ENCODE measurements around the gene VCP. TPM values are rescaled to one million over a fixed set of nuclear protein-coding genes. Genes with fewer than 3 reads are reported as not detected.
A peak's percentile ranks its signal among the peaks of the same experiment; 100 is the strongest.

The VCP gene
- total RNA-seq = 317 and 380 TPM in 2 replicates

- peak; percentile 98 for DNase-seq (ENCODE audit: extremely low read depth, low read depth, low spot score)
These were observed at the start of gene VCP for GRCh38 chr9:35072461-35073278. VCP (minus strand) TSS chr9:35072625; CDS start chr9:35072353, 272 bp downstream.

DNA sequence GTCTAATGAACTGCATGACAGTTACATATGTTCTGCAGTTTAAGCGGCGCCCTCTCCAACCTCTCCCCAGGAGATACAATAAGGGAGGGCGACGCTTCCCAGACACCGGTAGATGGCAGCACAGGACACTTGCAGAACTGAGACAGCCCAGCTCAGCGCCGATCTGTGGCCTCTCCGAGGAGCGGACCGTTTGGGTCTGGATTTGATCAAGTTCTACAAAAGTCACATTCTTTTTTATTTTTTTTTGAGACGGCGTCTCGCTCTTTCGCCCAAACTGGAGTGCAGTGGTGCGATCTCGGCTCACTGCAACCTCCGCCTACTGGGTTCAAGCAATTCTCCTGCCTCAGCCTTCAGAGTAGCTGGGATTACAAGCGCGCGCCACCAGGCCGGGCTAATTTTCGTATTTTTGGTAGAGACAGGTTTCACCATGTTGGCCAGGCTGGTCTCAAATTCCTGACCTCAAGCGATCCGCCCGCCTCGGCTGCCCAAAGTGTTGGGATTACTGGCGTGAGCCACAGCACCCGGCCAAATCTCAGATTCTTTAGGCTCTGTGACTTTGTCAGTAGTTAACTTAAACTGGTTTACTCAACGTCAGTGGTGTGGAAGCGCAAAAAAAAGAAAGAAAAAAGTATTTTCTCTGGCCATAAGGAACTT, 44.6 kb upstream of the VCP start:
- peak; percentile 84 for DNase-seq (ENCODE audit: extremely low read depth, low read depth, low spot score)

DNA sequence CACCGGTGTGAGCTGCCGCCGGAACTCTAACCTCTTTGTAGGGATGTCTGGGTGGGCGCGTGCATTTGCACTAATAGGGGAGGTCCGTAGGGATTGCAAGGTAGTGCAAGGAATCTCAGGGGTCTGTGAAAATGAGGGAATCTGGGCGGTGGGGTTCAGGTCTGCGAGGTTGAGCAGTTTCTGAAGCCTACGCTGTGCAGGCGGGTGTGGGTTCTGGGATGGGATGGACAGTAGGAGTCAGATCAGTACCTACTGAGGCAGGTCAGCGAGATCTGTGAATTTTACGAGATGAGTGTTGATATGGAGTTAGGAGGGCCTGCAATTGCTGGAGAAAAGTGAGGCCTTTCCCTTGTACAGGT, 44.1 kb upstream of the VCP start:
- no peak for DNase-seq (ENCODE audit: extremely low read depth, low read depth, low spot score)

GRCh38 chr9:35115680-35116538, 43.5 kb upstream of the VCP start, which contains the start of gene ATOSB:
ATOSB (minus strand) TSS chr9:35115862; CDS start chr9:35108274, 7,588 bp downstream.
- peak; percentile 81 for DNase-seq (ENCODE audit: extremely low read depth, low read depth, low spot score)

DNA sequence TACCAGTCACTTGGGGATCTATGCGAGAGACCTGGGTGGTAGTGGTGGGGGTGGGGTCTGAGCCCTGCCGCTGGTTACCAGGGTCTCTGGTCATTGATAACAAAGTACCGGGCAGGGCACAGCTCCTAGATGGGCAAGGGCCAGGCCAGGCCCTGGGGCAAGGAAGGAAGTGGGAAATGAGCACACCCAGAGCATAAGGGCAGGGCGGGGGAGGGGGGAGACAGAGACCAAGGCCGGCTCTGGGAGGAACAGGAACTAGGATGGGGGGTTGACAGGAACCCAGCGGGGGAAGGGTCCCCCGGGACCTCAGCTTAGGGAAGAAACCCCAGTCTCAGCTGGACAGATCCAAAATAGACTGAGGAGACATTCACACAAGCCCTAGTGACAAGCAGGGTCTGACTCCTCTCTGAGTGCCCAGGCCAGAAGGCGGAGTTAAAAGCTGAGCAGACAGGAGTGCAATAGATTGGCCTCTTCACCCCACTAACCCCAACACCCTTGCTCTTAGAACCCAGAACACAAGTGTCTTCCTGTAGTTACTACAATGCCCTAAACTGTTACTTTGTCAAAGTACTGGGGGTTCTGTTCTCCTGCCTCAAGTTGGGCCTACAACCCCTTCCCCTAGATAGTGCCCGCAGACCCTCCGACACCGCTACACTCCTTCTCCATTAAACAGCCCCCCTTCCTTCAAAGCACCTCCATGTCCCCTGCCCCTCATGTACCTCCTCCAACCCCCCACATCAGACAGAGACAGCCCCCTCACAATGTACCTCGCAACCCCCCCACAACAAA, 42.6 kb upstream of the VCP start:
- DNase-seq (ENCODE audit: extremely low read depth, low read depth, low spot score) = no peak

DNA sequence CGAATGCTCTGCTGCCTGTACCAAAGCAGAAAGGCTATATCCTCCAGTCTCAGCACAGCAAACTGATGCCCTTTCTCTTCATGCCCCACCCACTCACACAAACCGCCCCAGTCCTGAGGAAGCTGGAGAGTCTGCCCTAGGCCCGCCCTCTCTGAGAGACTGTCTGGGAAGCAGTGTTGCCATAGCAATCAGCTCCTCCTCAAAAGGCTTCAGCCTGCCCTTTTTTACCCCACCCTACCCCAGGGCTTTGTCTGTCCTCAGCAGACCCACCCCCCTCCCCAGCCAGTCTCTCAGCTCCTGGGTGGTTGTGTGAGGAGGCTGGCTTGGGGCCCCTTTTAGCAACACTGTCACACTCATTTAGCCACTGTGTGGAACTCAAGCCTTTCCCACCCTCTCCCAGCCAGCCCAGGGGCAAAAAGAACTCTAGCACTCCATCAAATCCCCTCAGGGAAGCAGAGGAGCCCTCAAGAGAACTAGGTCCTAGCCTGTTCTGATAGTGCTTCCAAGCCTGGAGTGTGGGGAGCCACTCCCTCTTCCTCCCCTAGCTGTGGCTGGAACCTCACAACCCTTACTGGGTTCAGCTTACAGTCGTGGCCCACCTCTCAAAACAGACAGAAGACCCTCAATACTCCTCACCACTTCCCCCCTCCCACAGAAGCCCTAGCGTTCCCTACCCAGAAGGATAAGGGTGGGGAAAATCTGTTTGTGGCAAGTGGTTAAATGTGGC, 41.9 kb upstream of the VCP start:
- no peak for DNase-seq (ENCODE audit: extremely low read depth, low read depth, low spot score)

DNA sequence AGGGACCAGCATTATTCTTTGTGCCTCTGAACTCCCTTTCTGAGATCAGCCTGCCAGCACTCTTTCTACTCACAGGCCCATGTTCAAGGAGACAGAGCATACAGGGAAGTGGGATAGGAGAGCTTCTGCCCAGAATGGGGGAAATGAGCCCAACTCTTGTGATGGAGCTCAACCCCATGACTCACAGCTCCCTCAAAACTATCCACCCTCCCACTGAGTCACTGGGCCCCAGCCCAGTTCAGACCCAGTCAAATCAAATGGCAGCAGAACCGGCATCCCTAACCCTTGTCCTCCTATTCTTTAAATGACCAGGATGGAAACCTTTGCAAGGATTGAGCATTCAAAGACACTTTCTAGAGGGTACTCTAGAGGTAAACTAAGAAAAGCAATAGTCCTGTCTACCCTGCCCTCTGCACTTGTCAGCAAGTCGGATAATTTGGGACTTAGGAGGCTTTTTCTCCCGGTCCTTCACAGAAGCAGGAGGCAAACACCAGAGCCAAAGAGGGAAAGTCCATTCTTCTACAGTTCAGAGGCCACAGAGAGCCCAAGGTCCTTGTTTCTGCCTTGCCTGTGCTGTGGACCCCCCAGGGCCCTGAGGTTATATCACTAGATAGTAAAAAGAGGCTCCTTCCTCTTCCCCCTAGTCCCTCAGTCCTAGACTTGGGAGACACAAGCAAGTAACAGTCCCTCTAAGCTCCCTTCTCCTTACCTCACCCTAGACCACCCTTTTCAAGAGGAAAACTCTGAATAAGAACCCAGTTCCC, 40.0 kb upstream of the VCP start:
- DNase-seq (ENCODE audit: extremely low read depth, low read depth, low spot score) = no peak

DNA sequence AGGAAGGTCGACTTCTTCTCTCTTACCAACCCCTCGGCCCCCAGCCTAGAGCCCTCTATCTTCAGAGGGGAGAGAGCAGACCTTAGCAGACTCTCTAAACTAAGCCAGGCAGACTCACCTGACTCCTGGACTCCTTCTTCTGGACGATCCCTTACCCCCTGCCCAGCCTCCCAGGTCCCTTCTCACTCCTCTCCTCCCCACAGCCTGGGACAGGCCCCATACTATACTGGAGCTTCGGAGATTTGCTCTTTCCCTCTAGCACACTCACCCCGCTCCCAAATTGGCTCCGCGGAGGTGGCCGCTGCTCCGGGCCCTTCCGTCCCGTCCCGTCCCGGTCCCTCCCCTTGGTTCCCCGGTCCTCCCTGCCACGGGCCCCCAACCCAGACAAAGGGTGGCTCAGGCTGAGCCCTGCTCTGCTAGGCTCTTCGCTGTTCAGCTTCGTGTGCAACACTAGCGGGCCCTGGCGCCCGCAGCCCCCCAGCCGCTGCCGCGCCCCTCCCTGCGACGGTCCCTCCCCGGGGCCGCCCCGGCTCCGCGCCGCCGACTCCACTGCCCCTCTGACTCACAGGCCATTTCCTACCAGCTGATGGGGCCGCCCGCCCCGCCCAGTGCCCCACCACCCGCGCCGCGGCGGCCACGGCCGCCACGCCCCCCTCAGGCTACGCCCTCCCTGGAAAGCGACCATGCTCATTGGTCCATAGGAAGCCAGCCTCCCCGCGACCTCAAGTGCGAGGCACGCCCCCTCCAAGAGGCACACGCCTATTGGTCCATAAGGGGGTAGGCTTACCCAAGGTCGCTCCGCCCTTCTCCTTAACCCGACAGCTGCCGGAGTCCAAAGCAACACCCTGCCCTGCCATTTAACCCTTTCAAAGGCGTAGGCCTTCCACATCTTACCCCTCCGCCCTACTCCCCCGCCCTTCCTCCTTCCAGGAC, 38.8 kb upstream of the VCP start:
- peak; percentile 84 for DNase-seq (ENCODE audit: extremely low read depth, low read depth, low spot score)

DNA sequence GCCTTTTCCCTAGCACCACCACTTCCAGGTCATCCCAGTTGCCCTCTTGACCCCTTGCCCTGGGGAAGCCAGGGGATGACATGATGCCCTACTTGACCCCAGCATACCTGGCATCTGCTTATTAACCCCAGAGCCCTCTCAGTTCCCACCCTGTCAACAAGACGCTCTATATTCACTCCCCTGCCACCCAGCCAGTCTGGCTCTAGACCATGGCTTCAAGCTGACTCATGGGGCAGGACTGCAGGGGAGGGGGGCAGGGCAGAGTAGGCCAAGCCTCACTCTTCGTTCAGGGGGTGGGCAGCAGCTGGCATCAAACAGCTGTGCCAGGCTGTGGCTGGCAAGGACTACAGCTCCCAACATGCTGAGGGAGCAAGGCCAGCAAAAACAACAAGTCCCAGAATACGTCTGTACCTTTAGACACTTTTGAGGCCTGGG, 37.9 kb upstream of the VCP start:
- DNase-seq (ENCODE audit: extremely low read depth, low read depth, low spot score) = no peak

DNA sequence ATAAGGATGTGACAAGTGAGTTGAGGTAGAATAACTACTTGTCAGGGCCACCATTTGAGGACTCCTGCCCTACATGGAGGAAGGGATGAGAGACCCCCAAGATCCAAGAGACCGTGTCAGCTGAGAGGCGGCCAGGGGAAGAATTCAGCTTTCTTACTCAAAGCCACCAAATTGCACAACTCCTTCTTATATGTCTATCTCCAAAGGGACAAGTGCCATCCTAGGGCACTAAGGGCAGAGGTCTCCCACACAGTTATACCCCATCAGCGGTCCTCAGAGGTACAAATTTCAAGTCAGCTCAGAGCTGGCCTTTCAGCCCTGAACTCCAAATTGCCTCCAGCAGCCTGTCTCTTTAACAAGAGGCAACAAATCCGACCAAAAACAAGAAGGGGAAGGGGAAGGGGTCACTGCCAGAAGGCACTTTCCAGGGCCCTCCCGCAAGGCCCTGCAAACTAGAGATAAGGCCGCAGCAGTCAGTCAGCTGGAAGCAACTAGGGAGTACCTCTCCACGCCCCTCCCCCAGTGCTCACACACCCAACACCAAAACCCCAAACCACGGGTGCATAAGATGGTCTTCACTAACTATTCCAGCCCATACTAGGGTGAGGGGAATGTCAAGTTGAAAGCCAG, 36.6 kb upstream of the VCP start:
- DNase-seq (ENCODE audit: extremely low read depth, low read depth, low spot score) = no peak

DNA sequence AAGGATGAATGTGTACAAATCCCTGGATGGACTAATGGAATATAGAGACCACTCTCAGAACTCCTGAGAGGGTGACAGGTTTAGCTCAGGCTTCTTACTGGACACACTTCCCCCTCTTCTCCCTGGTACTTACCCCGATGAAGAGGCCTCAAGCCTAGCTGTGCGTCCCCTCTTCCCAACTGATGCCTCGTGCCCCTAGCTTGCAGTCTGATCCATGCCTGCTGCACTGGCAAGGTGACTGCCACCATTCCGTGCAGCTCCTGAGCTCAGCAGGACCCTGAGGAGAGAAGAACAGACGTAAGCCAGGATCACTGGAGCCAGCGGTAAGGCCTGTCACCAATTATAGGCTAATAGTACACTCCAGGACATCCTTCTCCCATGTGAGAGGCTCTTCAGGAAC, 36.0 kb upstream of the VCP start:
- no peak for DNase-seq (ENCODE audit: extremely low read depth, low read depth, low spot score)

- no peak for DNase-seq (ENCODE audit: extremely low read depth, low read depth, low spot score)
These were observed 35.2 kb upstream of the VCP start for GRCh38 chr9:35107297-35108290.

- no peak for DNase-seq (ENCODE audit: extremely low read depth, low read depth, low spot score)
These were observed 33.9 kb upstream of the VCP start for GRCh38 chr9:35106343-35106730.

DNA sequence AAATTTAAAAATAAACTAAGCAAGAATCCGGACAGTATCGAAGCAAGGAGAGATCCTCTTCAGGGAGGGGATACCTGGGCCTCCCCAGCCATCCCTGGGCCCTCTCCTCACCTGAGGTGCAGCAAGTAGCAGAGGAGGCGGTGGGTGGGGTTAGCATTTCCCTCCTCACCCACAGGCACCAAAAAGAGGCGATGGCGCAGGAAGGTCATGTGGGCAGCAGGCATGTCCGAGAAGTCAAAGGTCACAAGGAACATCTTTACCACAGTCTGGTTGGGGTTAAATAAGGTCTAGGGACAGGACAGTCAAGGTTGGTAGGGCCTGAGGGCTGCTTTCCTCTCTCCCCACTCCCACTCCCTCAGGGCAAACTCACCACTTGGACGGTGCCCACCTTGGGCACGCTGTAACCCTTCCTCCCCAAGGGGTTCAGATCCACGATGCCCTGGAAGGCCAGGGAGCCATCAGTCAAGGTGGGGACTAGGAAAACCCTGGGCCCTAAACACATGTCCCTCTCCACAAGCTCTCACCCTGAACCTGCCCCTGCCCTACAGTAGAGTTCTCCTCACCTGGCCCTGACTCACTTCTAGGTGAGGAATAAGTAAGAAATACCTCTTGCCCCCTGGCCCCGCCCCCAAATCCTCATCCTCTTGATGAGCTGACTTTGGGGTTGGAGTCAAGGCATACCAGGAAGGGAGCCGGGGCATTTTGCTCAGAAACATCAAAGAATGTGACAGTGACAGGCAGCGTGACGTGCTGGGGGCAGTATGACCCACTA, 33.3 kb upstream of the VCP start:
- no peak for DNase-seq (ENCODE audit: extremely low read depth, low read depth, low spot score)

GRCh38 chr9:35105126-35105525, 32.7 kb upstream of the VCP start:
- DNase-seq (ENCODE audit: extremely low read depth, low read depth, low spot score) = no peak

- no peak for DNase-seq (ENCODE audit: extremely low read depth, low read depth, low spot score)
These were observed 32.2 kb upstream of the VCP start for GRCh38 chr9:35104586-35104985.
